CD4-positive, alpha-beta T cell treated with Interleukin-15 for 4 hours (primary cell): ENCODE measurements around the gene CEP78.
"Not testable (repeated sequence)": the region's sequence is repeated elsewhere in the genome, so short reads cannot be mapped to it uniquely, and the experiment has no call there.

Experiments used
- DNase-seq: peaks from one replicate; pipeline ENCODE4 v3.0.0-alpha.2; 2020; ENCODE audit warnings: low spot score

The CEP78 gene

DNA sequence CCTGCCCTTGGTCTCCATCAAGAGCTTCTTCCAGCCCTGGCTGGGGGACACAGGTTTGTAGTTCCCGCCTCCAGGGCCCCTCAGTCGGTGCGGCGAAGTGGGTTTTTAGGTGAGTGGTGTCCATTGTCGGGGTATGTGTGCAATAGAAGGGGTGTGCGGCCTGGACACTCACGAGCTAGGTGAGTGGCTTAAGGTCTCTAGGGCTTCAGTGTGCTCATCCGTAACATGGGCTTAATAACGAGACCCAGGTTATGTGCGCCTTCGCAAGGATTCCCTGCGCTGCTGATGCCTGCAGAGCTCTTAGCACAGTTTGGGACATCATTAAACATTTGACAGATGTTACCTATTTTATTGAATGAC lies 656 bp downstream of the CEP78 start:
- DNase-seq = no peak

GRCh38 chr9:78238046-78239038 lies 2.5 kb downstream of the CEP78 start:
- DNase-seq = no peak

DNA sequence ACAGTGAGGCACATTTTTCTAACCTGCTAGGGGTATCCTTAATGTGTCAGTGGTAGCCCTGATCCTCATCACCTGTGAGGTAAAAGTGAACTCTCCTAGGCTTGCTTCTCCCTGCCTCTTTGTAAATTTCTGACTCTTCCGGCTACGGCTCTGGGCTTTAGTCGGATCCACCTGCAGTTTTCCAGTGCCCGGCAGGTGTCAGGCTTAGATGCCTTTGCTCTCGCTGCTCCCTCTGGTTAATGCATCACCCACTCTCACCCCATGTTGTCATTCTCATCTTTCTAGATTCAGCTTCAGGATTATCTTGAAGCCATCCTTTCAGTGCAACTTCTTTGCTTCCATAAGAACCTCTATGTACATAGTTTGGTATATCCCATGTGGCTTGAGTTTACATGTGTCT lies 3.6 kb downstream of the CEP78 start:
- no peak for DNase-seq

DNA sequence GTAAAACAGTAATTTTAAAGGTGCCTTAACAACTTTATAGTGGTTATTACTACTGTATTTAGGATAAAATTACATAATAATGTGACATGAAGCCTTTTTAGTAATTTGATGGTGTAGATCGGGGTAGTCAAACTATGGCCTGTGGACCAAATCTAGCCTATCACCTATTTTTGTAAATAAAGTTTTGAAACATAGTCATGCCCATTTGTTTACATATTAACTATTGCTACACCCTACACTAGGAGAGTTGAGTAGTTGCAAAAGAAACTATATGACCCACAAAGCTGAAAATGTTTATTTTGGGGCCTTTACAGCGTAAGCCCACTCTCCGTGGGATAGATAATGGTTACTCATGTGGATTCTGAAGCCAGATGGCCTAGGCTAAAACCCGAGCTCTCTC lies 6.2 kb downstream of the CEP78 start:
- DNase-seq = no peak

DNA sequence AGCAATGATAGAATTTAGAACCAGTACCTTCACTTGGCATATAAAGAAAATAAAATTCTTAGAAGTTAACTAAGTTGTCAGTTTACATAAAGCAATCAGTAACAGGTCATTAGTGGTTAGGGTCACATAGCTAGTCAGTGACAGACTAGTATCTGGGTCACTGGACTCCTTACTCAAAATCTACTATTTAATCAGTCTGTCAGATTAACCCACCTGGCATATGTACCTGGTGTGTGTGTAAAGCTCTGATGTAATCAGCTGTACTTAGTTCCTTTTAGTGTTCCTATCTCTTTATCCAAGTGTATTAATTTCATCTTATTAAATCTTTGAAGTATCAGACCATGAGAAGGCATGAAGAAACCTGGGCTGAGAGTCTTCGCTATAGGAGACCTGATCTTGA lies 7.3 kb downstream of the CEP78 start:
- no peak for DNase-seq

DNA sequence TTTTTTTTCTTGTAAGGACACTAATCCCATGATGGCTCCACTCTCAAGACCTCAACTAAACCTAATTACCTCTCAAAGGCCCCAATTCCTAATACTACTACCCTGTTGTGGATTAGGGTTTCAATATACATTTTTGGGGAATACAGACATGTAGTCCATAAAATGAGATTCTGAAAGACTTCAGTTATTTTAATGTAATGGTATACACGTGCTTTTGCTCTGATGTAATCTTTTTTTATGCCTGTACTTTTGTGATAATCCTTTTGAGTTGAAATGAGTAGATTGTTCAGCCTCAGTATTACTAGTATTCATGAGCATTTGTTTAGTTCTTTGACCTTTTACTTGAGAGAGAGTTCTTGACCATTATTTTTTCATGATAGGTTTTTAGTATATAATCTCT lies 9.5 kb downstream of the CEP78 start:
- DNase-seq = no peak

GRCh38 chr9:78248635-78249034 lies 12.8 kb downstream of the CEP78 start:
- no peak for DNase-seq

- no peak for DNase-seq
These were observed 13.7 kb downstream of the CEP78 start for GRCh38 chr9:78249542-78249941.

DNA sequence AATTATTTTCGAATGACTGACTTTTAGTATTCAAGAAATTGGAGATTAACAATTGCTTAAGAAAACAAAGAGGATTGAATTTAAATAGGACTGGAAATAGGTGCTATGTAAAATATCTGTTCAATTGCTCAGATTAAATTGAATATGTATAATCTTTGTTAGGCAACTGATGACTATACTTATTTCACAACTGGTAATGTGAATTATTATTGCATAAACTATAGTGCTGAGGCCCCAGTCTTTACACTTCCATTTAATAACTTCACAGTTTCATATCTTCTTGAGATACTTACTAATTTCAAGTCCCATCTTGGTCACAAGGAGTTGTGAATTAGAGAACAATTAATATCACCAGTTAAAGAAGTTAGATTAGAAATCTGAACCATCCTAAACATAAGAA lies 16.7 kb downstream of the CEP78 start:
- no peak for DNase-seq

DNA sequence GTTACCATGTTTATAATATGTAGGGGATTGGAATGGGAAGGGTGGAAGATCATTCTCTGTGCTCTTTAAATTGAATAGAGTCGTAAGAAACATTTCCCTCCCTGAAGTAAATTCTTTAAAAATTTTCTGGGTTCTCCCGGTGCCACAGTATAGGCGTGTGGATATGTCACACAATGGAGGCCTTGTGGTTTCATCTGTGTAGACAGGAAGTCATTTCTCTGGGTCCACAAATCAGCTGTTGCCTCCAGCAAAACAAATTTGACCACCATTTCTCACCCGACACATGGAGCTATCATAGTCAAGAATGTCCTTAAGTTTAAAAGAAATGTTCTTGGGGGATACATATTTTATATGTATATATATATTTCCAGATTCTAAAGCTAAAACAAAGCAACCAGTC lies 17.4 kb downstream of the CEP78 start:
- DNase-seq = no peak

DNA sequence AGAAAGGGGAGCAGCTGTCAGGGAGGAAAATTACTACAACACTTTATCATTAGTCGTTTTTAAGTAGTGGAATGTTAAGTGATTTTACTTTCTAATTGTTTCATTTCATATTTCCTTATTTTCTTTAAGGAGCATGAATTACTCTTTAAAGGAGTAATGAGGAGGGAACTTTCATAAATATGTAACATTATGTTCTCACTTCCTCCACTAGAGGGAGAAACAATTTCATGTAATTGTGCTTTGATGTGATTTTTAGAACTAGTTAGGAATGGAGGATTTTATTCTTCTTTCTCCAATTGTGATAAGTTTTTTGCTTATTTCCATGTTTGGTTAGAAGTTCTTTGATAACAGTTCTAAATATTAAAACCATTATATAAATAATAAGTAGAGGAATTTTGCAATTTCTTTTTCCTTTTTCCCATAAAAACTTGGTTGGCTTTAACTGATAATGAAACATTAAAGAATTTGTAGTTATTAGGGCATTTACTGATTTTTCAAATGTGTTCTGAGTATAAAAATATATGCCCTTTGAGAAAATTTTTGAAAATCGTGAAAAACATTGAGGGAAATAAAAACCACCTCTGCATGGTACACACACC lies 25.6 kb downstream of the CEP78 start:
- peak; percentile 32 for DNase-seq

DNA sequence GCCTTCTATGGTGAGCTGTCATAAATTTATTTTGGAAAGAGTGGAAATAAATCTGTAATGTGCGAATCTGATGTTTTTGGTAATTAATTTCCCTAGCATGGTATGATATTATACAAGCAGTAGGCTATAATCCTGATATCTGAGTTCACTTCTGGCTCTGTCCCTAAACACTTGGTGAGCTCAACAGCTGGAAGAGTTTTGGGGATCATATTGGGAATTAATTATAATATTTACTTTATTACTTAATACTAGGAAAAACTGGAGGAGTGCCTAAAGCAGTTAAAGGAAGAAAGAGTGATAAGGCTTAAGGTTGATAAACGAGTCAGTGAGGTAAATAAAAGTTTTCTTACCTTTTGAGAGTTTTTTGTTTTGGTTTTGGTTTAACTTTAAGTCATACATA lies 26.8 kb downstream of the CEP78 start:
- no peak for DNase-seq

GRCh38 chr9:78267889-78268288 lies 32.0 kb downstream of the CEP78 start:
- no peak for DNase-seq

GRCh38 chr9:78269784-78270183 lies 33.9 kb downstream of the CEP78 start:
- DNase-seq = no peak

GRCh38 chr9:78272307-78272706 lies 36.4 kb downstream of the CEP78 start:
- no peak for DNase-seq

- no peak for DNase-seq
These were observed 37.9 kb downstream of the CEP78 start for GRCh38 chr9:78273761-78274160.

DNA sequence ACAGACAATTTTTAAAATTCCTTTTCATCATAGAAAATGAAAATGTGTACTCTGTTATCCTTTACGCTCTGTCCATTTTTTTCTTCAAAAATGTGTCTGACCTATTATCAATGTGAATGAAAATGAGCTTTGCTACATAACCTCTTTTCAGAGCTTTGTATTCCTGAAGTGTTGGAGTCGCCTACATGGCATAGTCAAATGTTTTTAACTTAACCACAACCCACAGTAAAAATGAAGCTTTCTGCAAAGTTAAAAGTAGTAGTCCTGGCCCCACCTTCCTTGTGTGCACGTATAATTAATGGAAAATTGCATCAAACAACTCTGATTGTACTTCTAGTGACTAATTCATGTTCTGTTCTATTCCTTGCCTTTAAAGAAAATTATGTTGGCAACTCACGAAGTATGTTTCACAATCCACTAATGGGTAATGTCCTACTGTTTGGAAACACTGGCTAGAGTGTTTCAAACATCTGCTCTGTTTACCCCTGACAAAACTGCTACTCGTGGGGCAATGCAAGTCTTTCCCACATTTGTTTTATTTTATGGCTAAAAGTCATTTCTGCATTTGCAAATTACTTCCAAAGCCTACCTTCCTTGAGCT lies 42.4 kb downstream of the CEP78 start:
- no peak for DNase-seq

- no peak for DNase-seq
These were observed 42.9 kb downstream of the CEP78 start for GRCh38 chr9:78278801-78279200.

GRCh38 chr9:78280982-78281668 lies 45.2 kb downstream of the CEP78 start:
- no peak for DNase-seq

GRCh38 chr9:78284181-78284580 lies 48.3 kb downstream of the CEP78 start:
- DNase-seq = not testable (repeated sequence)

DNA sequence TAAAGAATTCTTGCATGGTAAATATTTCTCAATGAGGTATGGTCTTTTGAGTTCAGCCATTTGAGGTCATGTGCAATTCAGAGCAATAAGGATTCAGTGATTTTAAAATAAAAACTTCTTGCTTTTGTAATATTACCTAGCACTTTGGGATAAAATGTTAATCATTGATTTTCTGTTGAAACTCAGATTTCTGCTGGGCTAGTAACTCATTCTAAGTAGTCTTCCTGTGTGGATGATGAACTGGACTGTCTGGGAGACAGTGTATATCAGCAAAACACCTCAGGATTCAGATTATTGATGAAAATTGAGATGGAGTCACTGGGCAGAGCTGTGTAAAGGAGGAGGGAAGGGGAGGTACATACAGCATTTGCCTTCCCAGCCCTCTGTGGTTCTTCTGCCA lies 50.2 kb downstream of the CEP78 start:
- no peak for DNase-seq

DNA sequence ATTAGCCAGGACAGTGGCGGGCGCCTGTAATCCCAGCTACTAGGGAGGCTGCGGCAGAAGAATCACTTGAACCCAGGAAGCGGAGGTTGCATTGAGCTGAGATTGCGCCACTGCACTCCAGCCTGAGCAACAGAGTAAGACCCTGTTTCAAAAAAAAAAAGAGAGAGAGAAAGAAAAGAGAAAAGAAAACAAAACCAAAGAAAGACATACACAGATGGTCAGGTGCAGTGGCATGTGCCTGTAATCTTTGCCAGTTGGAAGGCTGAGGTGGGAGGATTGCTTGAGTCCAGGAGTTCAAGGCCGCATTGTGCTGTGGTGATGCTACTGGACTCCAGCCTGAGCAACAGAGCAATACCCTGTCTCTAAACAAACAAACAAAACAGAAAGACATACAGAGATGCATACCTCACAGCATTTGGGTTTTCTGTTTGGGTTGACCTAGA lies 51.1 kb downstream of the CEP78 start:
- no peak for DNase-seq
